Prostate gland (tissue), 2 donors: ENCODE measurements around the gene THAP6.

Source experiments
- POLR2A ChIP-seq: fragments of 450-650 bp; IDR thresholded peaks from one replicate; pipeline ENCODE4 v1.6.1; 2016; ENCODE audit warnings: antibody characterized with exemption, mild to moderate bottlenecking
- TF ChIP-seq, protein P1 (sequence below), 4 experiments: fragments of 200-600 bp in 2 of 4; fragments of 450-650 bp in 2 of 4; sonication (generic) in 2 of 4; IDR thresholded peaks; 1 replicate in 3 of 4; 2 replicates in 1 of 4; pipeline ENCODE4 v1.5.1; 2016 to 2019; ENCODE audit warnings: antibody characterized with exemption in 4 of 4, mild to moderate bottlenecking in 2 of 4, moderate library complexity in 2 of 4

DNA sequence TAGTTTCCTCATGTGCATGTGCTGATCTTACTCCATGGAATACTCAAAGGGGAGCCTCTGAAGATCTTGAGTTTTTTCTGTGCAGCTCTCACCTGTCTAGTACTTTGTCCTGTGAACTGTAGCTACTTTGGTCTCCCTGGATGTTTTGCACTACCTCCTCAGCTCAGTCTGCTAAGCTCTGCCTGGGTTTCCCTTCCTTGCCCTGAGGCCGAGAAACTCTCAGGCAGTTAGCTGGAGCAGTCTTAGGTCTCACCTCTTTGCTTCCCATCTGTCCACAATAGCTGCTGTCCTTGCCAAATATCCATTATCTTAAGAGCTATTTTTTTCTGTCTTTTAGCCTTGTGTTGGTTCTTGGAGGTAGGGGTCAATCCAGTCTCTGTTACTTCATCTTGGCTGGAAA lies 11.6 kb downstream of the THAP6 start:
- TF ChIP-seq POLR2A = no peak
- TF ChIP-seq, protein P1, sequence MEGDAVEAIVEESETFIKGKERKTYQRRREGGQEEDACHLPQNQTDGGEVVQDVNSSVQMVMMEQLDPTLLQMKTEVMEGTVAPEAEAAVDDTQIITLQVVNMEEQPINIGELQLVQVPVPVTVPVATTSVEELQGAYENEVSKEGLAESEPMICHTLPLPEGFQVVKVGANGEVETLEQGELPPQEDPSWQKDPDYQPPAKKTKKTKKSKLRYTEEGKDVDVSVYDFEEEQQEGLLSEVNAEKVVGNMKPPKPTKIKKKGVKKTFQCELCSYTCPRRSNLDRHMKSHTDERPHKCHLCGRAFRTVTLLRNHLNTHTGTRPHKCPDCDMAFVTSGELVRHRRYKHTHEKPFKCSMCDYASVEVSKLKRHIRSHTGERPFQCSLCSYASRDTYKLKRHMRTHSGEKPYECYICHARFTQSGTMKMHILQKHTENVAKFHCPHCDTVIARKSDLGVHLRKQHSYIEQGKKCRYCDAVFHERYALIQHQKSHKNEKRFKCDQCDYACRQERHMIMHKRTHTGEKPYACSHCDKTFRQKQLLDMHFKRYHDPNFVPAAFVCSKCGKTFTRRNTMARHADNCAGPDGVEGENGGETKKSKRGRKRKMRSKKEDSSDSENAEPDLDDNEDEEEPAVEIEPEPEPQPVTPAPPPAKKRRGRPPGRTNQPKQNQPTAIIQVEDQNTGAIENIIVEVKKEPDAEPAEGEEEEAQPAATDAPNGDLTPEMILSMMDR (IDR thresholded peaks at IDR 0.05) = no peak
